Measurements from ENCODE around the gene FALEC.

Gene FALEC

DNA sequence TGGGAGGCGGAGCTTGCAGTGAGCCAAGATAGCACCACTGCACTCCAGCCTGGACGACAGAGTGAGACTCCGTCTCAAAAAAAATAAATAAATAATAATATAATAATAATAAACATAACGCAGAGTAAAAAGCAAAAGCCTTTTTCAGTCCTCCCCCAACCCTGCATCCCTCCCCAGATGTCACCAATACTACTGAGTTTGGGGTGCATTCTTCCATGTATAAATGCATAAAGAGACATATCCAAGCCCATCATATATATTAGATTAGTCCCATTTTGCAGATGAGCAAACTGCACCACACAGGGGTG lies 32.7 kb downstream of the FALEC start:
- FAIRE-seq = no peak

DNA sequence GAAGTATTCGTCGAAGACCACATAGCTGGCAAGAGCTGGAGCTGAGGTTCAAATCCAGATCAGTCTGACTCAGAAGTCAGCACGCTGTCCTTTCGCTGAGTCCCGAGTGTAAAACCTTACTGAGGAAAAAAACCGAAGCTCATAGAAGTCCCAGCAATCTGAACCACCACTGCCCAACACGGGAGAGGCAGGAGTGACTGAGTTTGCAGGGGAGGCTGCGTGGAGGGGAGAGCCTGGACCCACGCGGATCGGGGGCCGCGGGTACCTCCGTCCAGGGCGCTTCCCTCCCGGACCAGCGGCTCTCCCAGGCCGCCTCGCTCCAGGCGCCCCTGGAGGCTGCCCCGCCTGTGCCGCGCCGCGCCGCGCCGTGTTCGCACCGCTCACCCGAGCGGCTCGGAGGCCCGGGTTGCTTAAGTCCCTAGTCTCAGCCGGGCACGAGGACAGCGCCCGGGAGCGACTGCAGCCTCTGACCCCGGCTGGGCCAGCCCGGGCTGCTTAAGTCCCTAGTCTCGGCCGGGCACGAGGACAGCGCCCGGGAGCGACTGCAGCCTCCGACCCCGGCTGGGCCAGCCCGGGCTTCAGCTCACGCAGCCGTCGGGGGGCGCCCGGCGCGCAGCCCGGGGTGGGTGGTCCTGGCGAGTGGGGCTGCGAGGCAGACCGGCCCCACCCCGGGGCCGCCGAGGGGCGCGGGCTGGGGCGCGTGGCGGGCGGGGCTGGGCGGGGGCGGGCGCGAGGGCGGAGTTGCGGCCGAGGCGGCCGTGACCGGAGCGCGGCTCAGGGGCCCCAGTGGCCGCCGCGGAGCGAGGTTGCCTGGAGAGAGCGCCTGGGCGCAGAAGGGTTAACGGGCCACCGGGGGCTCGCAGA lies 33.3 kb downstream of the FALEC start, which contains the start of gene ADAMTSL4:
TSS of gene ADAMTSL4 (plus strand) at position 777 of the 864 bp plus-strand sequence. CDS start 2,881 bp downstream, outside the sequence.
- FAIRE-seq = no peak

DNA sequence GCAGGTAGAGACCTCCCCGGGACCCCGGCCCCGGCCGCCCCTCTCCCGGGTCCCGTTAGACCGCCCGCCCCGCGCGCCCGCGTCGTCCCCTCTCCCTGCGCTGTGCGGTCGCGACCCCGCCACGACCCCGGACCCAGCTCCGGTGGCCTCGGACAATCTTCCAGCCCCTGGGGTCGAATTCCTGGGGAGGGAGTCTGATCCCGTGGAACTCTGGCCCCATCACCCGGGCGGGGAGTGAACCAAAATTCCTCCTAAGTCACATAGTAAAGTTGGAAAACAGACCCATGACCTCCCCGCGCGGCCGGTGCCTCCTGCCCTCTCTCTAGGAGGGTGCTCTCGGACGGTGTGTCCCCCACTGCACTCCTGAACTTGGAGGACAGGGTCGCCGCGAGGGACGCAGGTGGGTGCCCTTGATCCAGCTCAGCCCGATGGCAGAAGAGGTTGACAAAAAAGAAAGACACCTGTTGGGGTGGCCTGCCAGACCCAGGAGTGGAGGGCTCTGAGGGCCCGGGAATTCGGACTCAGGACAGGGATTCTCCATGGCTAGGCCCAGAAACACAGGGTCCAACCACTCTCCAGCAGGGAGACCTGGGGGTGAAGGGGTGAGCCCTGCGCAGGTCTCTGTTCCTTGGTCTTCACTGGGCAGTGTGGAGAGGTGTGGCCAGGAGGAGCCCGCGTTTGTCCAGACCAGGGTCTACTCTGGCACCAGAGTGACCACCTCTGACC lies 34.1 kb downstream of the FALEC start:
- no peak for FAIRE-seq

DNA sequence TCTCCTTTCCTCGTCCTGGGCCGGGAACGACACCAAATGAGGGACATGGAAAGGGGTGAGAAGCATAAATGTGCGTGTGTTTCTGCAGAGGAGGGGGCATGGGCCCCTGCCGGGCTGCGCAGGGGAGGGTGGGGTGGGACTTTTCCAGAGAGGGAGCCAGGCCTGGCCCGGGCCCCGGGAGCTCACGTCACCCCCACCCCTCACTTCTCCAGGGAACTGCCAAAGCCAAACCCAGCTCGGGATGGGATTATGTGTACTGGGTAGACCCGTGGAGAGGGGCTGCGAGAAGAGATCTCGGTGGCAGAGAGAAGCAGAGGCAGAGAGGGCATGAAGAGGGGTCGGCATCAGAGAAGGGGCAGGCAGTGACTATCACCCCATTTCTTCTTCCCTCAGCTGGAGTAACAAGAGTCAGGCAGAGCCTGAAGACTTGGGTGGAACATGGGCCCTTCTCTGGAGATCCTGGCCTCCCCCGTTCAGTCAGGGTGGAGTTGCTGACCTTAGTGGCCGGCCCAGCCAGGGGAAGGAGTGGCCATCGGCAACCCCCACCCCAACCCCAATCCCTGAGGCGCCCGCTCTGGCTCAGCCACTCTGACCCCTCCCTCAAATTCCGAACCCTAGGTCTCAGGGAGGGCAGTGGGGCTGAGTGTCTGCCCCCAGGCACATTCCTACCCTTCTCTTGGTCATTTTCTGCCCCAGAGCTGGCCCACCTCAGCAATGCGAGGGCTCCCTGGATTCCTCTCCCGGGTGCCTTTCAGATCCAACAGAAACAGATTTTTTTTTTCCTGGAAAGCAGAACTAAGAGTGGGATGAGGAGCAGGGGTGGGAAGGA lies 34.9 kb downstream of the FALEC start:
- no peak for FAIRE-seq

DNA sequence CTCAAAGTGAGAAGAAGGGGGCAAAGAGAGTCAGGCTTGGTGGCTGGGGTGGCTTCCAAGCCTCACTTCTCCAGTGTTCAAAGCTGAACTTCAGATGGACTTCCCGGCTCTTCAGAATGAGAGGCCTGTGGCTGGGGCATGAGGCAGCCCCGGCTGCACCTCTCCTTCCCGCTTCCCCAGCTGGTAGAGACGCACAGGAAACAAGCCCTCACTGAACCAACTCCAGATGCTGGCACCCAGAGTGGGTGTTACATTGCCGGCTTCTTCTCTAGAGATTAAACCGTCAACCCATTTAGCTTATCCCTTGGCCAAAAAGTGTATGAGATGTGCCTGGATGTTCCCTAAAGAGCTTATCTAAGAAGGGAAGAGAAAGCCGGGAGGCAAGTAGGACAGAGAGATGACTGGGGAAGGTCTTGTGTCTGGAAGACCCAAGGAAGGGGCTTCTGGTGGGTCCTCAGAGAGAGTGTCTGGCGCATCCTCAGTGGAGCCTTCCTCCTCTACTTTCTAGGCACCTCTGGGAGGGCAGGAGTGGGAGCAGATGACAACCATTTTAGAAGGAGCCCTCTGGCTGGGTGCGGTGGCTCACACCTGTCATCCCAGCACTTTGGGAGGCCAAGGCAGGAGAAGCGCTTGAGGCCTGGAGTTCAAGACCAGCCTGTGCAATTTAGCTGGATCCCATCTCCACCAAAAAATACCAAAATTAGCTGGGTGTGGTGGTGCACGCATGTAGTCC lies 35.7 kb downstream of the FALEC start:
- no peak for FAIRE-seq

DNA sequence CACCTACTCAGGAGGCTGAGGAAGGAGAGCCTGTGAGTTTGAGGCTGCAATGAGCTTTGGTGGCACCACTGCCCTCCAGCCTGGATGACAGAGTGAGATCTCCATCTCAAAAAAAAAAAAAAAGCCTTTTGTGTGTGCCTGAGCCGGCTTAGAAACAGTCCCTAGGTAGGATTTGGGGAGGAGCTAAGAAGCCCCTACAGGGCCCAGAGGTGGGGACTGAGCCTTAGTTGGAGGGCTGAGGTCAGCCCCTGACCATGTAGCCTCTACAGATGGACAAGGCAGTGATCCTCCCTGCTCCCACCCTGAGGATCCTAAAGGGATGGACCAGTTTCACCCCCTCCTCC lies 36.2 kb downstream of the FALEC start:
- FAIRE-seq = no peak

DNA sequence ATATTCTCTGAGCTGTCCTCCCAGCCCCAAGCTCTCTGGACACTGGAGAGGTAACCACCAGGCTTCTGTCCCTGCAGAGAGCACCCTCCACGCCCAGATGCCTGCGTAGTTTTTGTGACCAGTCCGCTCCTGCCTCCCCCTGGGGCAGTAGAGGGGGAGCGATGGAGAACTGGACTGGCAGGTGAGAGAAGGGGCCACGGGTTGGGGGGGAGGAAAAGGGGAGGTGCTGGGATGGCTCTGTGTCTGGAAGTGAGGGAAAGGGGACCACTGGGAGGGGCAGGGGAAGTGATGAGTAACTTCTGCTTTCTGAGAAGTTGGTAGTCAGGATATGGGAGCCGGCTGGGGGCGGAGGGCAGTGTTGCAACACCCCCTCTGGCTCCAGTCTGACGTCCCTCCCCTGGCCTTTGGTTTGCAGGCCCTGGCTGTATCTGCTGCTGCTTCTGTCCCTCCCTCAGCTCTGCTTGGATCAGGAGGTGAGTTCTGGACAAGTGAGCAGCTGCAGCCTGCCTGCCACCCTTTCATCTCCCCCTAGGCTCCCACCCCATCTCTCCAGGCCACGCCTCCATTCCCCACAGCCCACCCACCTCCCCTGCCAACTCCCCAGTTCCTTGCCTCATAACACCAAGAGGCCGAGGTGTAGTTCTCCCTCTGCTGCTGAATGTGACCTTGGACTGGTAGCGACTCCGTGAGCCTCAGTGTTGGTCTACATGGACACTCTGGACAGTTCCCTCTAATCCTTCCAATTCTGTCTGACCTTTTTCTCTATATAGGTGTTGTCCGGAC lies 36.8 kb downstream of the FALEC start:
- FAIRE-seq = no peak

DNA sequence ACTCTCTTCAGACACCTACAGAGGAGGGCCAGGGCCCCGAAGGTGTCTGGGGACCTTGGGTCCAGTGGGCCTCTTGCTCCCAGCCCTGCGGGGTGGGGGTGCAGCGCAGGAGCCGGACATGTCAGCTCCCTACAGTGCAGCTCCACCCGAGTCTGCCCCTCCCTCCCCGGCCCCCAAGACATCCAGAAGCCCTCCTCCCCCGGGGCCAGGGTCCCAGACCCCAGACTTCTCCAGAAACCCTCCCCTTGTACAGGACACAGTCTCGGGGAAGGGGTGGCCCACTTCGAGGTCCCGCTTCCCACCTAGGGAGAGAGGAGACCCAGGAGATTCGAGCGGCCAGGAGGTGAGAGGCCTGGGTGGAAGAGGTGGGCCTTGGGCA lies 37.3 kb downstream of the FALEC start:
- no peak for FAIRE-seq

DNA sequence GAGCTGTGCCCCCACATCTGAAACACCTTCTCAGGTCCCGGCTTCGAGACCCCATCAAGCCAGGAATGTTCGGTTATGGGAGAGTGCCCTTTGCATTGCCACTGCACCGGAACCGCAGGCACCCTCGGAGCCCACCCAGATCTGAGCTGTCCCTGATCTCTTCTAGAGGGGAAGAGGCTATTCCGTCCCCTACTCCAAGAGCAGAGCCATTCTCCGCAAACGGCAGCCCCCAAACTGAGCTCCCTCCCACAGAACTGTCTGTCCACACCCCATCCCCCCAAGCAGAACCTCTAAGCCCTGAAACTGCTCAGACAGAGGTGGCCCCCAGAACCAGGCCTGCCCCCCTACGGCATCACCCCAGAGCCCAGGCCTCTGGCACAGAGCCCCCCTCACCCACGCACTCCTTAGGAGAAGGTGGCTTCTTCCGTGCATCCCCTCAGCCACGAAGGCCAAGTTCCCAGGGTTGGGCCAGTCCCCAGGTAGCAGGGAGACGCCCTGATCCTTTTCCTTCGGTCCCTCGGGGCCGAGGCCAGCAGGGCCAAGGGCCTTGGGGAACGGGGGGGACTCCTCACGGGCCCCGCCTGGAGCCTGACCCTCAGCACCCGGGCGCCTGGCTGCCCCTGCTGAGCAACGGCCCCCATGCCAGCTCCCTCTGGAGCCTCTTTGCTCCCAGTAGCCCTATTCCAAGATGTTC lies 38.0 kb downstream of the FALEC start:
- no peak for FAIRE-seq

DNA sequence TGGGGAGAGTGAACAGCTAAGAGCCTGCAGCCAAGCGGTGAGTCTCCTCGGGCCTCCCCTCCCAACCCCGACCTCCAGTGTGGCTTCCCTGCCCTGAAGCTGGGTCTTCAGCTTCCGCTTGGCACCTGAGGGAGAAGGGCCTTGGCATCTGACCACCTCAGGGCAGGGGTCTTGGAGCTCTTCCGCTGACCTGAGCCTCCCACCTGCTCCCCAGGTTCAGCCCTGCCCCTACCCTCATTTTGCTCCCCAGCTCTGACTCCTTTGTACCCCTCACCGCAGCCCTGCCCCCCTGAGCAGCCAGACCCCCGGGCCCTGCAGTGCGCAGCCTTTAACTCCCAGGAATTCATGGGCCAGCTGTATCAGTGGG lies 38.5 kb downstream of the FALEC start:
- FAIRE-seq = no peak

DNA sequence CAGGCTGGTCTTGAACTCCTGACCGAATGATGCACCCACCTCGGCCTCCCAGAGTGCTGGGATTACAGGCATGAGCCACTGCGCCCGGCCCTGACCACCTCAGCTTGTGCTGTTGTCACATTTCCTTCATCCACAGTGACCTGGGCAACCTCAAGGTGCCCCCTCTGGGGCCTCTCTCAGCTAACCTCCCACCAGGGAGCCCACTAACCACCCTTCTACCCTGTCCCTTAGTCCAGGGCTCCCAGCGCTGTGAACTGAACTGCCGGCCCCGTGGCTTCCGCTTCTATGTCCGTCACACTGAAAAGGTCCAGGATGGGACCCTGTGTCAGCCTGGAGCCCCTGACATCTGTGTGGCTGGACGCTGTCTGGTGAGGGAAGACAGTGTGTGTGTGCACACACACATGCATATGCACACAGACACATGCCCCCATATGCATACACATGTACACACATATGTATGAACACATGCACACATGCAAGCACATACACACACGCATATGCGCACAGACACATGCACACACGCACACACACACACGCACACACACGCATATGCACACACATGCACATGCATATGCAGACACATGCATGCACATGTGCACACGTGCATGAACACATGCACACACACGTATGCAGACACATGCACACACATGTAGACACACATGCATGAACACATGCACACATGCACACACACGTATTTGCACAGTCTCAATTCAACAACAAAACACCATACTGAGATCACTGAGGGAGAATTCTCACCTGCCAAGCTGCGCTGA lies 39.8 kb downstream of the FALEC start:
- FAIRE-seq = no peak

DNA sequence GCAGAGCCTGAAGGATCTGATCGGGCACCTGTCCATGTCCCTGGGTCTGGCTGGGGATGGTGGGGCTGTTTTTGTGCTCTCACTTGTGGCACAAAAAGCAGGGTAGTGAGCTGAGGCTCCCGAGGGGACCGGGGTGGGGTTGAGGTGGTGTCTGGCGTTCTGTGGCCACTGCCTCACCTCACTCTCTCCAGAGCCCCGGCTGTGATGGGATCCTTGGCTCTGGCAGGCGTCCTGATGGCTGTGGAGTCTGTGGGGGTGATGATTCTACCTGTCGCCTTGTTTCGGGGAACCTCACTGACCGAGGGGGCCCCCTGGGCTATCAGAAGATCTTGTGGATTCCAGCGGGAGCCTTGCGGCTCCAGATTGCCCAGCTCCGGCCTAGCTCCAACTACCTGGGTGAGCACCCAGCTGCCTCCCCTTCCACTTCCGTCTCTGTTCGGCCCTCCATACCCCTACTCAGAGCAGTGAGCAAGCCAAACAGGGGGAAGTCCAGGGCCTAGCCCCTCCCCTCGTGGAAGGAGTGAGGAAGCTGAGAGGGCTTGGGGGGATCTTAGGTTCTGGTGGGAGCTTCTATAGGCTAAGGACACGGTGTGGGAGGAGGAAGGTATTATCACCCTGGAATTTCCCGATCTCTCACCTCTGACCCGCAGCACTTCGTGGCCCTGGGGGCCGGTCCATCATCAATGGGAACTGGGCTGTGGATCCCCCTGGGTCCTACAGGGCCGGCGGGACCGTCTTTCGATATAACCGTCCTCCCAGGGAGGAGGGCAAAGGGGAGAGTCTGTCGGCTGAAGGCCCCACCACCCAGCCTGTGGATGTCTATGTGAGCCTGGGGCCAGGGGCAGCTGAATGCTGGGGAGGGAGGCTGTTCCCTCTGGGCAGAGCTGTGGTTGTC lies 40.7 kb downstream of the FALEC start:
- no peak for FAIRE-seq

DNA sequence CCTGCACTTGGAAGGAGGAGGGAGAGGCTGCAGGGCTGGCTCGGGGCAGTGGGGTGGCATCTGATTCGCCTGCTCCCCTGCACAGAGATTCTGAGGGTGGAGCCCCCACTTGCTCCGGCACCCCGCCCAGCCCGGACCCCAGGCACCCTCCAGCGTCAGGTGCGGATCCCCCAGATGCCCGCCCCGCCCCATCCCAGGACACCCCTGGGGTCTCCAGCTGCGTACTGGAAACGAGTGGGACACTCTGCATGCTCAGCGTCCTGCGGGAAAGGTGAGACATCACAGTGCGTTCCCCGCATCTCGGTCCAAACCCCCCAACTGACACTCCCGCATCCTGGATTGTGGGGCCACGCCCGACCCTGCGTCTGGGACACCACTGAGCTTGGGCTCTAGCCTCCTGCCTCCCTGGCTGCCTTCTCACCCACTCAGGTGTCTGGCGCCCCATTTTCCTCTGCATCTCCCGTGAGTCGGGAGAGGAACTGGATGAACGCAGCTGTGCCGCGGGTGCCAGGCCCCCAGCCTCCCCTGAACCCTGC lies 41.6 kb downstream of the FALEC start:
- no peak for FAIRE-seq

DNA sequence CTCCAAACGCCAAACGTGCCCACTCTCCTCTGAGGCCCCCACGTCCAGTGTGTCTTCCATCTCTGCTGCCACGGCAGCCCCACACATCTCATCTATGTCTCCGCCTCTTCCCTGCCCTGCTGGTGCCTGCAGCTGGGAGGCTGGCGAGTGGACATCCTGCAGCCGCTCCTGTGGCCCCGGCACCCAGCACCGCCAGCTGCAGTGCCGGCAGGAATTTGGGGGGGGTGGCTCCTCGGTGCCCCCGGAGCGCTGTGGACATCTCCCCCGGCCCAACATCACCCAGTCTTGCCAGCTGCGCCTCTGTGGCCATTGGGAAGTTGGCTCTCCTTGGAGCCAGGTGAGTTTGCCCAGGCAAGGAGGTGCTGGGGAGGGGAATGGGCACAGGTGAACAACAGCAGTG lies 42.3 kb downstream of the FALEC start:
- no peak for FAIRE-seq

DNA sequence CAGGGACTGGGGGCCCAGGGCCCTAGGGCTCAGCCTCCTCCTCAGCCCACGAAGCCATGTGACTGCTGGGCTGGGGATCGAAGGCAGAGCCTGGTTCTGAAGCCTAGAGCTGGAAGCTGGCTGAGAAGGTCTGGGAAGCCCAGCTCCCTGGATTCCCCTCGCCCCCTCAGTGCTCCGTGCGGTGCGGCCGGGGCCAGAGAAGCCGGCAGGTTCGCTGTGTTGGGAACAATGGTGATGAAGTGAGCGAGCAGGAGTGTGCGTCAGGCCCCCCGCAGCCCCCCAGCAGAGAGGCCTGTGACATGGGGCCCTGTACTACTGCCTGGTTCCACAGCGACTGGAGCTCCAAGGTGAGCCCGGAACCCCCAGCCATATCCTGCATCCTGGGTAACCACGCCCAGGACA lies 42.8 kb downstream of the FALEC start:
- FAIRE-seq = no peak

DNA sequence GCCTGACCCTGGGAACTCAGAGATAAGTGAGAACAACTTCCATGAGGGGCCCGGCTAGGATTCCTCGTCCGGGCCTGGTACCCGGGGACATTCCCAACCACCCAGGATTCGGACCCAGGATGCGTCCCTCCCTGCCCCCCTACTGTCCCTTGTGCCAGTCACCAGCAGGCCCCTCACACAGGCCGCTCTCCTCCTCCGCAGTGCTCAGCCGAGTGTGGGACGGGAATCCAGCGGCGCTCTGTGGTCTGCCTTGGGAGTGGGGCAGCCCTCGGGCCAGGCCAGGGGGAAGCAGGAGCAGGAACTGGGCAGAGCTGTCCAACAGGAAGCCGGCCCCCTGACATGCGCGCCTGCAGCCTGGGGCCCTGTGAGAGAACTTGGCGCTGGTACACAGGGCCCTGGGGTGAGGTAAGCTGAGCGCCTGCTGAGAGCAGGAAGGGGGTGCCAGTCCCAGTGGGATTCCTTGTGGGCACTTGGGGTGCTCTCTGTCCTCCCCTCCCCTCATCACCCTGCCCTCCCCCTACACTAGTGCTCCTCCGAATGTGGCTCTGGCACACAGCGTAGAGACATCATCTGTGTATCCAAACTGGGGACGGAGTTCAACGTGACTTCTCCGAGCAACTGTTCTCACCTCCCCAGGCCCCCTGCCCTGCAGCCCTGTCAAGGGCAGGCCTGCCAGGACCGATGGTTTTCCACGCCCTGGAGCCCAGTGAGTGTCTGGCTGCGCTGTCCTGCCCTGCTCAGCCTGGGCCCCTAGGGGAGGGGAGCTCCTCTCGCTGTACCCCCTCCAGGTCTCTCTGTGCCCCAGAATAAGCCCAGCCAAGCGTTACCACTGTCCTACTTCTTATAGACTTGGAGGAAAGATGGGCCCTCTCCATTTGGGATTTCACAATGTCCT lies 43.5 kb downstream of the FALEC start:
- no peak for FAIRE-seq

DNA sequence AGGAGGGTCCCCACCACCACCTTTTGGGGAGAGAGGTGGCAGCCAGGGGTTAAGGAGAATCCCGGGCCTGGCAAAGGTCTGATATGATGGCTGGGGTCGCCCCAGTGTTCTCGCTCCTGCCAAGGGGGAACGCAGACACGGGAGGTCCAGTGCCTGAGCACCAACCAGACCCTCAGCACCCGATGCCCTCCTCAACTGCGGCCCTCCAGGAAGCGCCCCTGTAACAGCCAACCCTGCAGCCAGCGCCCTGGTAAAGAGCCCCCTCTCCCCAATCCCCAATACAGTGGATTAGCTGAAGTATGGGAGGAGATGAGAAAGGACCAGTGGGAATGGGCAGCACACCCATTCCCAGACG lies 44.1 kb downstream of the FALEC start:
- no peak for FAIRE-seq

DNA sequence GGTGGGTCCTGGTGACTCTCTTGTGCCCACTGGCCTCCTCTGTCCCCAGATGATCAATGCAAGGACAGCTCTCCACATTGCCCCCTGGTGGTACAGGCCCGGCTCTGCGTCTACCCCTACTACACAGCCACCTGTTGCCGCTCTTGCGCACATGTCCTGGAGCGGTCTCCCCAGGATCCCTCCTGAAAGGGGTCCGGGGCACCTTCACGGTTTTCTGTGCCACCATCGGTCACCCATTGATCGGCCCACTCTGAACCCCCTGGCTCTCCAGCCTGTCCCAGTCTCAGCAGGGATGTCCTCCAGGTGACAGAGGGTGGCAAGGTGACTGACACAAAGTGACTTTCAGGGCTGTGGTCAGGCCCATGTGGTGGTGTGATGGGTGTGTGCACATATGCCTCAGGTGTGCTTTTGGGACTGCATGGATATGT lies 44.5 kb downstream of the FALEC start:
- no peak for FAIRE-seq
